Trophoblast cell (in vitro differentiated cells and primary cell): ENCODE results near the gene CACNA2D2.
A peak's percentile ranks its signal among the peaks of the same experiment; 100 is the strongest.

ENCODE experiments used
- DNase-seq, 2 donors: peaks; one replicate each; pipeline ENCODE4 v3.0.0-alpha.2; 2016
- H2AFZ ChIP-seq: 2 replicates; pipeline ENCODE4 v1.6.1; 2013; ENCODE audit warnings: low read length, moderate library complexity, mild to moderate bottlenecking; ENCODE audit not compliant: insufficient read depth, poor library complexity
- H2AK5ac ChIP-seq: 2 replicates; pipeline ENCODE4 v1.6.1; 2013; ENCODE audit warnings: mild to moderate bottlenecking, low read length
- H2BK120ac ChIP-seq: 2 replicates; pipeline ENCODE4 v1.6.1; 2013; ENCODE audit warnings: low read length, mild to moderate bottlenecking, moderate library complexity; ENCODE audit not compliant: insufficient read depth, poor library complexity
- H2BK12ac ChIP-seq: 2 replicates; pipeline ENCODE4 v1.6.1; 2013; ENCODE audit warnings: mild to moderate bottlenecking, low read length, moderate library complexity
- H2BK5ac ChIP-seq: 2 replicates; pipeline ENCODE4 v1.6.1; 2013; ENCODE audit warnings: low read length, low read depth, moderate library complexity, mild to moderate bottlenecking; ENCODE audit not compliant: poor library complexity
- H3K14ac ChIP-seq: 2 replicates; pipeline ENCODE4 v1.6.1; 2013; ENCODE audit warnings: mild to moderate bottlenecking, low read length
- H3K18ac ChIP-seq: 2 replicates; pipeline ENCODE4 v1.6.1; 2013; ENCODE audit warnings: mild to moderate bottlenecking, low read length
- H3K23ac ChIP-seq: 2 replicates; pipeline ENCODE4 v1.6.1; 2013; ENCODE audit warnings: low read length
- H3K27ac ChIP-seq: 2 replicates; pipeline ENCODE4 v1.5.1; 2013; ENCODE audit warnings: low read depth, mild to moderate bottlenecking, inconsistent platforms, low read length, moderate library complexity
- H3K27me3 ChIP-seq: 2 replicates; pipeline ENCODE4 v1.6.1; 2013; ENCODE audit warnings: inconsistent platforms, mild to moderate bottlenecking, low read length, moderate library complexity; ENCODE audit not compliant: insufficient read depth
- H3K36me3 ChIP-seq, 2 experiments: 1 replicate in 1 of 2; 2 replicates in 1 of 2; pipeline ENCODE4 v1.6.1; 2013; ENCODE audit warnings: low read length in 2 of 2, mild to moderate bottlenecking in 2 of 2, moderate library complexity in 1 of 2; ENCODE audit not compliant: insufficient read depth in 2 of 2, control insufficient read depth in 1 of 2
- H3K4ac ChIP-seq: 2 replicates; pipeline ENCODE4 v1.6.1; 2013; ENCODE audit warnings: low read depth, mild to moderate bottlenecking, low read length, moderate library complexity
- H3K4me1 ChIP-seq, 2 experiments: 1 replicate in 1 of 2; 2 replicates in 1 of 2; pipeline ENCODE4 v1.6.1; 2013; ENCODE audit warnings: low read length in 2 of 2, mild to moderate bottlenecking in 2 of 2, moderate library complexity in 1 of 2; ENCODE audit not compliant: insufficient read depth in 2 of 2, control insufficient read depth in 1 of 2
- H3K4me2 ChIP-seq: 2 replicates; pipeline ENCODE4 v1.6.1; 2013; ENCODE audit warnings: inconsistent platforms, mild to moderate bottlenecking, low read length, moderate library complexity
- H3K4me3 ChIP-seq: 2 replicates; pipeline ENCODE4 v1.5.1; 2013; ENCODE audit warnings: mild to moderate bottlenecking, low read depth, low read length, inconsistent platforms
- H3K79me1 ChIP-seq: one replicate; pipeline ENCODE4 v1.6.1; 2013; ENCODE audit warnings: low read length
- H3K79me2 ChIP-seq: 2 replicates; pipeline ENCODE4 v1.6.1; 2013; ENCODE audit warnings: low read length, mild to moderate bottlenecking; ENCODE audit not compliant: control insufficient read depth, insufficient read depth, poor library complexity
- H3K9ac ChIP-seq: 2 replicates; pipeline ENCODE4 v1.6.1; 2013; ENCODE audit warnings: mild to moderate bottlenecking, low read length
- H3K9me3 ChIP-seq: 2 replicates; pipeline ENCODE4 v1.6.1; 2013; ENCODE audit warnings: low read depth, mild to moderate bottlenecking, control low read depth, inconsistent platforms, low read length; ENCODE audit not compliant: insufficient read depth
- H4K12ac ChIP-seq: 2 replicates; pipeline ENCODE4 v1.6.1; 2013; ENCODE audit warnings: low read depth, mild to moderate bottlenecking, low read length, moderate library complexity
- H4K8ac ChIP-seq: 2 replicates; pipeline ENCODE4 v1.6.1; 2013; ENCODE audit warnings: low read depth, mild to moderate bottlenecking, low read length, moderate library complexity
- H4K91ac ChIP-seq: one replicate; pipeline ENCODE4 v1.6.1; 2013; ENCODE audit warnings: low read depth, mild to moderate bottlenecking, low read length, moderate library complexity
- WGBS: extraction: QIAGEN DNeasy Blood & Tissue Kit; methylation state at CpG from one replicate; pipeline ENCODE4 v1.1.7; 2013; ENCODE audit warnings: missing lambda C conversion rate; ENCODE audit not compliant: insufficient read length, insufficient coverage; ENCODE audit errors: extremely low coverage; 5-methylcytosine and 5-hydroxymethylcytosine counted together

Gene CACNA2D2

GRCh38 chr3:50372349-50372748, 131.1 kb downstream of the CACNA2D2 start:
- Histone ChIP-seq H2BK5ac (no peak overlapping the region), H3K27ac (no peak overlapping the region), H2BK12ac (no peak overlapping the region), H4K8ac (no peak overlapping the region), H3K9ac (no peak overlapping the region), H3K4me3 (no peak overlapping the region), H3K79me1 (no peaks in the 10 kb centered on the region), H3K18ac (no peak overlapping the region), H2AFZ (no peak overlapping the region), H3K79me2 (no peaks in the 10 kb centered on the region), H3K4me2 (no peak overlapping the region), H3K23ac (no peak overlapping the region), H3K9me3 (peaks cover 4% of the 10 kb centered on the region), H3K36me3 (no peaks in the 10 kb centered on the region), H3K4ac (no peak overlapping the region), H4K91ac (no peak overlapping the region), H4K12ac (no peak overlapping the region), H2AK5ac (no peak overlapping the region), H3K27me3 (no peaks in the 10 kb centered on the region), H3K14ac (no peak overlapping the region), H3K4me1 (no peaks in the 10 kb centered on the region), H2BK120ac (no peak overlapping the region)
- DNase-seq = no peak
- no CpG with 5 or more reads among the region's 8 CpGs for WGBS

DNA sequence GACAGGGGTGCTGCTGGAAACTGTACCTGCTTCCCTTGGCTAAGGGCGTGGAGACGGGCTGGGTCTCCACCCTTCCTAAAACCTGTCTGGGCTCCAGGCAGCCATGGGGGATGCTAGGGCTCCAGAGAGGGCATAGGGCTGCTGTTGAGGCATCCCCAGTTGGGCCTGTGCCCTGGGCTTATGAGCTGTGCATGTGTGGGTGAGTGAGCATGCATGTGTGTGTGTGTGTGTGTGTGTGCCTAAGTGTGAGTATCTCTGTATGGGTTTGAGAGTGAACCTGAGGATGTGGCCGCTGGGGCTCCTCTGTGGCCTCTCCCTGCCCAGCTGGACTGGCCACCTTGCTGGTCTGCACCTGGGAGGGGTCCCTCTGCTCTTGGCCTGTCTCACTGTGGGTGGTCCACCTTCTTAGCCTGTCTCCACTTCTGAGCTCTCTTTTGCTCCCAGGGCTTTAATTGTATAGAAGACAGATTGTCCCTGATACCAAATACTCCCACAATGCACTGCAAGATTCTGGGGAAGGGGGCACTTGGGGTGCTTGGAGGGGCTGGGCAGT, 132.2 kb downstream of the CACNA2D2 start:
- Histone ChIP-seq H3K14ac (no peak overlapping the region), H3K4me3 (no peak overlapping the region), H3K27ac (no peak overlapping the region), H4K91ac (no peak overlapping the region), H3K18ac (no peak overlapping the region), H3K23ac (no peak overlapping the region), H3K27me3 (no peaks in the 10 kb centered on the region), H3K4me1 (no peaks in the 10 kb centered on the region), H2AFZ (no peak overlapping the region), H3K36me3 (no peaks in the 10 kb centered on the region), H3K4me2 (no peak overlapping the region), H4K8ac (no peak overlapping the region), H3K9me3 (no peaks in the 10 kb centered on the region), H2BK12ac (no peak overlapping the region), H2BK120ac (no peak overlapping the region), H3K4ac (no peak overlapping the region), H3K79me1 (no peaks in the 10 kb centered on the region), H2BK5ac (no peak overlapping the region), H2AK5ac (no peak overlapping the region), H3K79me2 (no peaks in the 10 kb centered on the region), H3K9ac (no peak overlapping the region), H4K12ac (no peak overlapping the region)
- WGBS = no CpG with 5 or more reads among the region's 3 CpGs
- DNase-seq = no peak

- Histone ChIP-seq H3K23ac (no peak overlapping the region), H4K8ac (no peak overlapping the region), H2BK12ac (no peak overlapping the region), H3K9me3 (no peaks in the 10 kb centered on the region), H4K12ac (no peak overlapping the region), H2BK120ac (no peak overlapping the region), H3K36me3 (no peaks in the 10 kb centered on the region), H3K4ac (no peak overlapping the region), H3K4me3 (no peak overlapping the region), H3K79me1 (no peaks in the 10 kb centered on the region), H3K18ac (no peak overlapping the region), H3K27ac (no peak overlapping the region), H2BK5ac (no peak overlapping the region), H3K79me2 (no peaks in the 10 kb centered on the region), H3K27me3 (no peaks in the 10 kb centered on the region), H2AK5ac (no peak overlapping the region), H2AFZ (no peak overlapping the region), H3K9ac (no peak overlapping the region), H4K91ac (no peak overlapping the region), H3K4me2 (no peak overlapping the region), H3K14ac (no peak overlapping the region), H3K4me1 (peaks cover 1 to 2% of the 10 kb centered on the region in 2 experiments)
- no CpG with 5 or more reads among the region's 14 CpGs for WGBS
- DNase-seq = peak in 1 of 2 donors; percentile 21
These were observed 132.8 kb downstream of the CACNA2D2 start for GRCh38 chr3:50370594-50370993.

GRCh38 chr3:50369012-50369670, 134.3 kb downstream of the CACNA2D2 start:
- H2BK5ac ChIP-seq = no peak overlapping the region
- no peak overlapping the region for H3K27ac ChIP-seq
- no peak overlapping the region for H2BK120ac ChIP-seq
- no peak overlapping the region for H2AFZ ChIP-seq
- no peak overlapping the region for H4K12ac ChIP-seq
- H3K4me3 ChIP-seq = no peak overlapping the region
- no peaks in the 10 kb centered on the region for H3K36me3 ChIP-seq
- H2BK12ac ChIP-seq = no peak overlapping the region
- H3K27me3 ChIP-seq = no peaks in the 10 kb centered on the region
- no peak overlapping the region for H2AK5ac ChIP-seq
- no peak overlapping the region for H3K4ac ChIP-seq
- no peak overlapping the region for H4K8ac ChIP-seq
- H3K79me1 ChIP-seq = peaks cover 2% of the 10 kb centered on the region
- H3K4me2 ChIP-seq = no peak overlapping the region
- no peak overlapping the region for H3K14ac ChIP-seq
- WGBS = no CpG with 5 or more reads among the region's 9 CpGs
- H3K4me1 ChIP-seq = peaks cover 10 to 12% of the 10 kb centered on the region in 2 experiments
- no peak overlapping the region for H3K23ac ChIP-seq
- H3K9me3 ChIP-seq = no peaks in the 10 kb centered on the region
- no peak overlapping the region for H3K18ac ChIP-seq
- DNase-seq = no peak
- peaks cover 1% of the 10 kb centered on the region for H3K79me2 ChIP-seq
- no peak overlapping the region for H4K91ac ChIP-seq
- no peak overlapping the region for H3K9ac ChIP-seq
